ENCODE data around the gene FAM219A. TPM values are rescaled to one million over a fixed set of nuclear protein-coding genes. Genes with fewer than 3 reads are reported as not detected.

The FAM219A gene
- total and polyA plus RNA-seq, 5 donors: 19.8 to 28.1 (median 23.8) TPM

- H3K27me3 ChIP-seq (ENCODE audit: control insufficient read depth, insufficient read depth): no peaks in the 10 kb centered on the region
- no peak for ATAC-seq
- no peak overlapping the region for H3K4me3 ChIP-seq (ENCODE audit: low read length)
- H3K27ac ChIP-seq (ENCODE audit: low read length): no peak overlapping the region
- 81% methylated on average over 2 of the region's 2 CpGs for WGBS
- intact Hi-C loops (cut with DNase I): loop anchor here in 2 of 4 donors (10.0 kb wide), 2 partner anchors 64 to 176 kb away; no protein-coding TSS in a partner anchor
- DNase-seq: no peak
- peaks cover 6% of the 10 kb centered on the region for H3K4me1 ChIP-seq (ENCODE audit: control insufficient read depth, insufficient read depth, low read length)
- no peaks in the 10 kb centered on the region for H3K9me3 ChIP-seq (ENCODE audit: control insufficient read depth, low read length)
These were observed 29.9 kb downstream of the FAM219A start for GRCh38 chr9:34428325-34428958.

- intact Hi-C loops (cut with DNase I): loop anchor here in 2 of 4 donors (10.0 kb wide), 2 partner anchors 62 to 178 kb away; no protein-coding TSS in a partner anchor
- no peak for ATAC-seq
- H3K27ac ChIP-seq (ENCODE audit: low read length): no peak overlapping the region
- WGBS: 83% methylated on average over 5 of the region's 5 CpGs
- H3K9me3 ChIP-seq (ENCODE audit: control insufficient read depth, low read length): no peaks in the 10 kb centered on the region
- peaks cover 4% of the 10 kb centered on the region for H3K4me1 ChIP-seq (ENCODE audit: control insufficient read depth, insufficient read depth, low read length)
- DNase-seq: no peak
- H3K27me3 ChIP-seq (ENCODE audit: control insufficient read depth, insufficient read depth): no peaks in the 10 kb centered on the region
- no peak overlapping the region for H3K4me3 ChIP-seq (ENCODE audit: low read length)
These were observed 31.9 kb downstream of the FAM219A start for GRCh38 chr9:34426347-34427074.

GRCh38 chr9:34419716-34420504, 38.5 kb downstream of the FAM219A start:
- Histone ChIP-seq H3K27me3 (ENCODE audit: control insufficient read depth, insufficient read depth) (no peaks in the 10 kb centered on the region), H3K9me3 (ENCODE audit: control insufficient read depth, low read length) (no peaks in the 10 kb centered on the region), H3K4me1 (ENCODE audit: control insufficient read depth, insufficient read depth, low read length) (peaks cover 8% of the 10 kb centered on the region), H3K27ac (ENCODE audit: low read length) (no peak overlapping the region), H3K4me3 (ENCODE audit: low read length) (no peak overlapping the region)
- DNase-seq (no peak), ATAC-seq (no peak)
- intact Hi-C loops (cut with DNase I): loop anchor here in 2 of 4 donors (10.0 kb wide), 2 partner anchors 55 to 185 kb away; no protein-coding TSS in a partner anchor
- 71% methylated on average over 4 of the region's 4 CpGs for WGBS

GRCh38 chr9:34417734-34418133, 40.6 kb downstream of the FAM219A start:
- H3K9me3 ChIP-seq (ENCODE audit: control insufficient read depth, low read length): no peaks in the 10 kb centered on the region
- no peak overlapping the region for H3K4me3 ChIP-seq (ENCODE audit: low read length)
- intact Hi-C loops (cut with DNase I): no loop called here
- WGBS: 96% methylated on average over 3 of the region's 3 CpGs
- no peak for DNase-seq
- no peak overlapping the region for H3K27ac ChIP-seq (ENCODE audit: low read length)
- no peak for ATAC-seq
- H3K27me3 ChIP-seq (ENCODE audit: control insufficient read depth, insufficient read depth): no peaks in the 10 kb centered on the region
- H3K4me1 ChIP-seq (ENCODE audit: control insufficient read depth, insufficient read depth, low read length): peaks cover 8% of the 10 kb centered on the region

- Histone ChIP-seq H3K27me3 (ENCODE audit: control insufficient read depth, insufficient read depth) (no peaks in the 10 kb centered on the region), H3K4me3 (ENCODE audit: low read length) (no peak overlapping the region), H3K27ac (ENCODE audit: low read length) (no peak overlapping the region), H3K9me3 (ENCODE audit: control insufficient read depth, low read length) (no peaks in the 10 kb centered on the region), H3K4me1 (ENCODE audit: control insufficient read depth, insufficient read depth, low read length) (no peaks in the 10 kb centered on the region)
- ATAC-seq (peak in 1 of 2 donors; percentile 55), DNase-seq (peak; percentile 47 to 78 (median 70))
- intact Hi-C loops (cut with DNase I): no loop called here
- 21% methylated on average over 6 of the region's 6 CpGs for WGBS
These were observed 45.0 kb downstream of the FAM219A start for GRCh38 chr9:34413231-34413852.

GRCh38 chr9:34412336-34412735, 46.0 kb downstream of the FAM219A start:
- Histone ChIP-seq H3K27me3 (ENCODE audit: control insufficient read depth, insufficient read depth) (no peaks in the 10 kb centered on the region), H3K27ac (ENCODE audit: low read length) (no peak overlapping the region), H3K4me3 (ENCODE audit: low read length) (no peak overlapping the region), H3K9me3 (ENCODE audit: control insufficient read depth, low read length) (no peaks in the 10 kb centered on the region), H3K4me1 (ENCODE audit: control insufficient read depth, insufficient read depth, low read length) (no peaks in the 10 kb centered on the region)
- no peak for ATAC-seq
- DNase-seq: no peak
- 26% methylated on average over 1 of the region's 1 CpG for whole genome bisulfite sequencing
- intact Hi-C loops (cut with DNase I): no loop called here

- ATAC-seq: no peak
- intact Hi-C loops (cut with DNase I): loop anchor here in 3 of 4 donors (5.0 to 10.0 kb wide), 4 partner anchors 96 to 188 kb away; no protein-coding TSS in a partner anchor
- Histone ChIP-seq H3K4me1 (ENCODE audit: control insufficient read depth, insufficient read depth, low read length) (no peaks in the 10 kb centered on the region), H3K9me3 (ENCODE audit: control insufficient read depth, low read length) (no peaks in the 10 kb centered on the region), H3K4me3 (ENCODE audit: low read length) (no peak overlapping the region), H3K27me3 (ENCODE audit: control insufficient read depth, insufficient read depth) (no peaks in the 10 kb centered on the region), H3K27ac (ENCODE audit: low read length) (no peak overlapping the region)
- DNase-seq: no peak
- 60% methylated on average over 2 of the region's 2 CpGs for WGBS
These were observed 49.2 kb downstream of the FAM219A start for GRCh38 chr9:34409154-34409553.

- intact Hi-C loops (cut with DNase I): loop anchor here in 3 of 4 donors (5.0 to 10.0 kb wide), 4 partner anchors 97 to 189 kb away; no protein-coding TSS in a partner anchor
- 92% methylated on average over 1 of the region's 1 CpG for WGBS
- DNase-seq (no peak), ATAC-seq (no peak)
- H3K4me3 ChIP-seq (ENCODE audit: low read length): no peak overlapping the region
- no peaks in the 10 kb centered on the region for H3K9me3 ChIP-seq (ENCODE audit: control insufficient read depth, low read length)
- H3K4me1 ChIP-seq (ENCODE audit: control insufficient read depth, insufficient read depth, low read length): no peaks in the 10 kb centered on the region
- no peaks in the 10 kb centered on the region for H3K27me3 ChIP-seq (ENCODE audit: control insufficient read depth, insufficient read depth)
- H3K27ac ChIP-seq (ENCODE audit: low read length): no peak overlapping the region
These were observed 50.2 kb downstream of the FAM219A start for GRCh38 chr9:34408173-34408572.

- no peaks in the 10 kb centered on the region for H3K4me1 ChIP-seq (ENCODE audit: control insufficient read depth, insufficient read depth, low read length)
- H3K27ac ChIP-seq (ENCODE audit: low read length): no peak overlapping the region
- H3K9me3 ChIP-seq (ENCODE audit: control insufficient read depth, low read length): no peaks in the 10 kb centered on the region
- intact Hi-C loops (cut with DNase I): loop anchor here in 3 of 4 donors (5.0 to 10.0 kb wide), 4 partner anchors 99 to 191 kb away; no protein-coding TSS in a partner anchor
- 87% methylated on average over 1 of the region's 1 CpG for WGBS
- no peak overlapping the region for H3K4me3 ChIP-seq (ENCODE audit: low read length)
- no peaks in the 10 kb centered on the region for H3K27me3 ChIP-seq (ENCODE audit: control insufficient read depth, insufficient read depth)
- no peak for ATAC-seq
- no peak for DNase-seq
These were observed 52.2 kb downstream of the FAM219A start for GRCh38 chr9:34406219-34406618.

- no peak for DNase-seq
- no peak overlapping the region for H3K27ac ChIP-seq (ENCODE audit: low read length)
- intact Hi-C loops (cut with DNase I): loop anchor here in 3 of 4 donors (5.0 to 10.0 kb wide), 4 partner anchors 99 to 192 kb away; no protein-coding TSS in a partner anchor
- H3K4me1 ChIP-seq (ENCODE audit: control insufficient read depth, insufficient read depth, low read length): no peaks in the 10 kb centered on the region
- no peaks in the 10 kb centered on the region for H3K9me3 ChIP-seq (ENCODE audit: control insufficient read depth, low read length)
- no peak for ATAC-seq
- WGBS: 91% methylated on average over 7 of the region's 7 CpGs
- no peaks in the 10 kb centered on the region for H3K27me3 ChIP-seq (ENCODE audit: control insufficient read depth, insufficient read depth)
- no peak overlapping the region for H3K4me3 ChIP-seq (ENCODE audit: low read length)
These were observed 52.7 kb downstream of the FAM219A start for GRCh38 chr9:34405719-34406118.

Measured in right cardiac atrium (tissue), 5 donors.